Measurements from ENCODE around the gene C1QTNF3.

The C1QTNF3 gene

DNA sequence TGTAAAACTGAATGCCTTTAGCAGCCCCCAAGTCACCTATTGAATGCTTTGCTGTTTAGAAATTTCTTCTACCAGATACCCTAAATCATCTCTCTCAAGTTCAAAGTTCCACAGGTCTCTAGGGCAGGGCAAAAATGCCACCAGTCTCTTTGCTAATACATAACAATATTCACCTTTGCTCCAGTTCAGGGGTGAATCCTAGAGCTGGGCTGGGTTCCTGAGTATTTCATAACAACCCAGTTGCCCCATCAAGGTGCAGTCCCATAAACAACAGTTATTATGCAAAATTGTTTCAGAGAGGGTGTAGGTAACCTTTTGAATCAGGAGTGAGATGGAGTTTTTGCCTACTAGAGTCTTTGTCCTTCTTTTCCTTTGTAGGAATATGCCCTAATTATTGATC, 19.0 kb upstream of the C1QTNF3 start:
- TF ChIP-seq, protein P1, sequence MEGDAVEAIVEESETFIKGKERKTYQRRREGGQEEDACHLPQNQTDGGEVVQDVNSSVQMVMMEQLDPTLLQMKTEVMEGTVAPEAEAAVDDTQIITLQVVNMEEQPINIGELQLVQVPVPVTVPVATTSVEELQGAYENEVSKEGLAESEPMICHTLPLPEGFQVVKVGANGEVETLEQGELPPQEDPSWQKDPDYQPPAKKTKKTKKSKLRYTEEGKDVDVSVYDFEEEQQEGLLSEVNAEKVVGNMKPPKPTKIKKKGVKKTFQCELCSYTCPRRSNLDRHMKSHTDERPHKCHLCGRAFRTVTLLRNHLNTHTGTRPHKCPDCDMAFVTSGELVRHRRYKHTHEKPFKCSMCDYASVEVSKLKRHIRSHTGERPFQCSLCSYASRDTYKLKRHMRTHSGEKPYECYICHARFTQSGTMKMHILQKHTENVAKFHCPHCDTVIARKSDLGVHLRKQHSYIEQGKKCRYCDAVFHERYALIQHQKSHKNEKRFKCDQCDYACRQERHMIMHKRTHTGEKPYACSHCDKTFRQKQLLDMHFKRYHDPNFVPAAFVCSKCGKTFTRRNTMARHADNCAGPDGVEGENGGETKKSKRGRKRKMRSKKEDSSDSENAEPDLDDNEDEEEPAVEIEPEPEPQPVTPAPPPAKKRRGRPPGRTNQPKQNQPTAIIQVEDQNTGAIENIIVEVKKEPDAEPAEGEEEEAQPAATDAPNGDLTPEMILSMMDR (IDR thresholded peaks at IDR 0.05; ENCODE audit: low read depth, low read length), result no peak
- DNase-seq (ENCODE audit: extremely low read depth, low read depth), result no peak

- no peak for DNase-seq (ENCODE audit: extremely low read depth, low read depth)
- TF ChIP-seq, protein P1 (IDR thresholded peaks at IDR 0.05; ENCODE audit: low read depth, low read length), result no peak
Measured at GRCh38 chr5:34059977-34060376, 17.0 kb upstream of the C1QTNF3 start.

DNA sequence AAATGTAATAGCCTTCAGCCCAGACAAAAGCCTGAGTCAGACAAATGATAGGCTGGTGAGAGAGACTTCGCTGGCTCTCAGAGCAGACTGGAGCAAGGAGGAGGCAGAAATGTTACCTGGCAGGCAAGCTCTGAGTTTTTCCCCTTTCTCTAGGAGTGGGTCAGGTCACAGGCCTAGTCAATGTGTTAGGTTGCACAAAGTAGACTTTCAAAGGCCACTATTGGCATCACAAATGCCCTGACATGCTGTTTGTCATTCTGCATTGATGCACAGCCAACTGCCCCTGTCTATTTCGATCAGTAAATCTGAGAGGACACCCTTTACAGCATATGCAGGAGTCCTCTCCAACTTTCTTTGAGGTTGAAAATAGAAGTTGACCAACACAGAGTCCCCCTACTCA, 15.5 kb upstream of the C1QTNF3 start:
- no peak for DNase-seq (ENCODE audit: extremely low read depth, low read depth)
- TF ChIP-seq, protein P1 (IDR thresholded peaks at IDR 0.05; ENCODE audit: low read depth, low read length), result no peak

DNA sequence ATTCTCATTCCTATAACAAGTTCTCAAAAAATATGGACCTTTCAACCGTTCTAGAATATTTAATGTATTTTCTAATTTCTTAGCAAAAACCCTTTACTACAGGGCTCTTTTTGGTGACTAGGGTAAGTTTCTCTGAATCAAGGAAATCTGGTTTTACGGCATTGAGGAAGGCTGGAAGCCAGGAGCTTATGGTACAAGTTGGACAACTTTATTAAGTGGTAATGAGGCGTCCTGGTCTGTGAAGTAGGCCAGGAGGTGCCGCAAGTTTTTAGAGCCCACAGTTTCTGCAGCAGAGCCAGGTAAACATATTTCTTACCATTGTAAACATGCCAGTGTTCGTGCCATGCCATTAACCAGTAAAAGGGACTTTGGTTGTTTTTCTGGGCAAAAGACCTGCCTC, 14.6 kb upstream of the C1QTNF3 start:
- TF ChIP-seq, protein P1 (IDR thresholded peaks at IDR 0.05; ENCODE audit: low read depth, low read length), result no peak
- DNase-seq (ENCODE audit: extremely low read depth, low read depth), result no peak

DNA sequence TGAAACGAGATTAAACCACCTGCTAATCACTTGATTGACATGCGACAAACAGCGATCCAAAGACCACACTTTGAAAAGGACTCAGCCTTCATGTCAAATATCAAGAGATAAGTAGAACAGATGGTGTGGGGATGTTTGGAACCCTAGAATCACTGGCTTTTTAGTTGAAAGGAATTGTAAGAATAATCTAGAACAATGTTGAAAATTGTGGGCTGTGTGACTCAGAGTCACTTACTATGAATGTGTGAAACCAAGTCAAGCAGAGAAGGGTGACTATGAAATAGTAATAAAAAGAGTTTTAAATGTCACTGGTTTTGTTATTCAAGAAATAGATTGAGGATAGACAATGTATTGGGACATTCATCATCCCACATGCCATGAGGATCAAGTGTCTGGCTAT, 14.1 kb upstream of the C1QTNF3 start:
- DNase-seq (ENCODE audit: extremely low read depth, low read depth), result no peak
- TF ChIP-seq, protein P1 (IDR thresholded peaks at IDR 0.05; ENCODE audit: low read depth, low read length), result no peak

DNA sequence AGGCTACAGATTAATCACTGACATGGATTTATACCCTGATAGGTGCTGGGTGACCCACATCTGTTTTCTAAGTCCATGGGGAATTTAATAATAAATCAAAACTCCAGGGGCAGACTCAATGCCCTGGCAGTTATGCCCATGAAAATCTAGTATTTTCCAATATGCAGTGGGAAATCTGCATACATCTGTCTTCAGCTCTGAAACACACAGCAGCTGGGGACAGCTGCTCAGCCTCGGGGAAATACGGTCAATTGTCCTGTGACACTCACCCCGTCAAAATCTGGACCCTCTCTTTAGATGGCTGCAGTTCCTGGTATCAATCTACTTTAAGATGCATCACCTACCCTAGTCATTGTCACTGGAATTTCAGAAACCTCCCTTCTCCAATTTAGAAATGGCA, 12.7 kb upstream of the C1QTNF3 start:
- DNase-seq (ENCODE audit: extremely low read depth, low read depth), result no peak
- TF ChIP-seq, protein P1 (IDR thresholded peaks at IDR 0.05; ENCODE audit: low read depth, low read length), result no peak

- DNase-seq (ENCODE audit: extremely low read depth, low read depth), result no peak
- TF ChIP-seq, protein P1 (IDR thresholded peaks at IDR 0.05; ENCODE audit: low read depth, low read length), result no peak
Measured at GRCh38 chr5:34054400-34054729, 11.4 kb upstream of the C1QTNF3 start.
